Renal pelvis (tissue), 4 donors: Measurements from ENCODE around the gene PEPD. TPM values are rescaled to one million over a fixed set of nuclear protein-coding genes. Genes with fewer than 3 reads are reported as not detected.

Experiments
- DNase-seq: peaks from one replicate; pipeline ENCODE4 v3.0.0-alpha.2; 2013
- polyA plus RNA-seq, 3 donors: library from polyadenylated mRNA; unstranded; fragments of 120-200 nt; gene quantifications; one replicate each; pipeline ENCODE4 v1.2.1, GENCODE V29; 2013; ENCODE audit not compliant: insufficient read length in 3 of 3

Gene PEPD
- polyA plus RNA-seq, 3 donors: 105 to 120 (median 116) TPM

DNA sequence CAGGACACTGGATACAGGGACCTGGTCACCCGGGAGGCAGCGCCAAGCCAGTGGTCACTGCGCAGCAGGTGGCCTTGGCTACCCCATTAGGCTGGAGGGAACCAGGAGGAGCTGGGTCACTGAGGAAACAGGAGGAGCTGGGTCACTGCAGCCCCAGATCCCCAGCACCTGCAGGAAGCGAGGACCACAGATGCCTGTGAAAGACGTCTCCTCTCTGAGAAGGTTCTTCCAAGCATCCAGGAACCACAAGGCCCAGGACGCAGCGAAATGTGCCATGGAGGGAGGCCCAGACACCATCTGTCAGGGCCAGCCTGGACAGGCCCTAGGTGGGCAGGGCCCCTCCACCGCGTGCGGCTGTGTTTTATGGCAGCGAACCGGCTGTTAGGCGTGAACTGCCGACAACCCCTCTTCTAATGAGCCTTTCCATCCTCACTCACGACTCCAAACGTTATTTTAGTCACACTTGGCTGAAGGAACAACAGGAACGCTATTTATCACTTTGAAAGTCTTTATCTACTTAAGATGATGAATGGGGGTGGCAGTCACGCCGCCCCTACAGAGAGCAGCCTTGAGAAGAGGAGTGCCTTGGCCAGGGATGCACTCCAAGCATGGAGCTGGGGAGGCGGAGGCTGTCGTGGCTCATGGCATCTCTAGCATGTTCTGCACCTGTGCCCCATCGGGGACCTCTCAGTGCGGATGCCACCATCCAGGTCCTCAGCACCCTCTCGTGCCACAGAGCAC, 94.8 kb downstream of the PEPD start:
- DNase-seq: peak; percentile 66

DNA sequence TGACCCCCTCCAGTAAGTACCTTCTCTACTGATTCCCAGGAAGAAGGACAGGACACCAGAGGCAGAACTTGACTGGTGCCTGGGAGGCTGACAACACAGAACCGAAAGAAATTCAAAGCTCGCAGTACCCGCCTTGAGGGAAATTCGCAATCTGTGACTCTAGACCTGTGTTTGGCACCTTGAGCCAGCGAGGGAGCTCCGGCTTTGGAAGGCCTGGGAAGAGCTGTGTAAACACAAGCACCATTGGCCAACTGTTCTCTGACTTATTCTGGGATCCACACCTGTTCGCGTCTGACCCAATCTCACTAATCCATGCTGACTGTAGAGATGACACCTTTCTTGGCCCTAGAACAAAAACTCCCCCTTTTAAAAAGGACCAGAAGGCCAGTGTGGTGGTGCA, 97.4 kb downstream of the PEPD start:
- no peak for DNase-seq

DNA sequence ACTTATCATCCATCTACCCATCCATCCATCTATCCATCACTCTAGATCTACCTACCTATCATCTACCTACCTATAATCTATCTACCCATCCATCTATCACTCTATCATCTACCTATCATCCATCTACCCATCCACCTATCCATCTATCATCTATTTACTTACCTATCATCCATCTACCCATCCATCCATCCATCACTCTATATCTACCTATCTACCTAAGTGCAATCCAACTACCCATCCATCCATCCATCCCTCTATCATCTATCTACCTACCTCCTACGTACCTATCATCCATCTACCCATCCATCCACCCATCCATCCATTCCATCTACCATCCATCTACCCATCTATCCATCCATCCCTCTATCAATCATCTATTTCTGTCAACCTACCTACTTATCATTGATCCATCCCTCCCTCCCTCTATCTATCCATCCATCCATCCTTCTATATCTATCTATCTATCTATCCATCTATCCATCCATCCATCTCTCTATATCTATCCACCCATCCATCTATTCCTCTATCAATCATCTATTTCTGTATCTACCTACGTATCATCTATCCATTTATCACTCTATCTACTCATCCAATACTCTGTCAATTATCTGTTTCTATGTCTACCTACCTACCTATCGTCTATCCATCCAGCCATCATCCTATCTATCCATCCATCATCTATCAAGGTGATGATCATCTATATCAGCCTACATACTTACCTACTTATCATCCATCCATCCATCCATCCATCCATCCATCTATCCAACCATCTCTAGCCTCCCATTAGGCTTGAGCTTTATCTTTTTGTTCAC, 99.0 kb downstream of the PEPD start:
- DNase-seq: no peak

DNA sequence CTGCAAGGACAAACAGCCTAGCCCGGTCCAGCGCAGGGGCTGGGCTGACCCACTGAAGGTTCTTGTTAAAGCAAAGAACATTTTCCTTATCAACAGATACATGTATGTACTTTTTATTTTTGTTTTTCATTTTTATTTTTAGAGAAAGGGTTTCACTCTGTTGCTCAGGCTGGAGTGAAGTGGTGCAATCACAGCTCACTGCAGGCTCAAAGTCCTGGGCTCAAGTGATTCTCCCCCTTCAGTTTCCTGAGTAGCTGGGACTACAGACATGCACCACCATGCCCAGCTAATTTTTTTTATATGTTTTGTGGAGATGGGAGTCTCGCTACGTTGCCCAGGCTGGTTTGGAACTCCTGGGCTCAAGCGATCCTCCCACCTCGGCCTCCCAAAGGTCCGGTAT, 100.2 kb downstream of the PEPD start:
- DNase-seq: no peak

DNA sequence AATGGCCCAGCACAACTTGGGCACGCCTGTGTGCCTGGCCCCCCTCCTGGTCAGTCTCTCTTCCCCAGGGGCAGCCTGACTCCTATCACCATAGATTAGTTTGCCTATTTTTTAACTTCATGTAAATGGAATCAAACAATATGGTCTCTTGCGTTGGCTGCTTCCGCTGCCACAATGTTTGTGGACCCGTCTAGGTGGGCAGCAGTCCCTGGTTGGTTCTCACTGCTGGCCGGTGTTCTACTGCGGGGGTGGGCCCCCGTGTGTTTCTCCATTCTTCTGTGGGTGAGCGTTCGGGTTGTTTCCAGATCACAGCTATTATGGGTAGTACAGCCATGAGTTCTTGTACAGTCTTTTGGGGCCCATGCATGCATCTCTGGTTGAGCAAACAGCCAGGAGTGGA, 100.8 kb downstream of the PEPD start:
- no peak for DNase-seq

DNA sequence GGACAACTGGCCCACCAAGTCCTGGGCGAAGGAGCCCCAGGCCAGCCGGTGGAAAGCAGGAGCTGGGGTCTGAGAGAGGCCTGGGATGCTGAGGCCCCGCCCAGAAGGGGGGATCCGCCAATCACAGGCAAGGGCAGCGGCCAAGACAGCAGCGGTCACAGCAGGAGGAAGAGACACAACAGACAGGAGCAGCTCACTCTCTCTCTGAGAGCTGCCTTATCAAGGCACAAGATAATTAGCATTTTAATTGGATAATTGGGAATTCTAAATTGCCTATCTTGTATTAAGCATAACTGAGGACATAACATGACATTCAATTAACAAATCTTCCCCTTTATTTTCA, 101.8 kb downstream of the PEPD start:
- no peak for DNase-seq

DNA sequence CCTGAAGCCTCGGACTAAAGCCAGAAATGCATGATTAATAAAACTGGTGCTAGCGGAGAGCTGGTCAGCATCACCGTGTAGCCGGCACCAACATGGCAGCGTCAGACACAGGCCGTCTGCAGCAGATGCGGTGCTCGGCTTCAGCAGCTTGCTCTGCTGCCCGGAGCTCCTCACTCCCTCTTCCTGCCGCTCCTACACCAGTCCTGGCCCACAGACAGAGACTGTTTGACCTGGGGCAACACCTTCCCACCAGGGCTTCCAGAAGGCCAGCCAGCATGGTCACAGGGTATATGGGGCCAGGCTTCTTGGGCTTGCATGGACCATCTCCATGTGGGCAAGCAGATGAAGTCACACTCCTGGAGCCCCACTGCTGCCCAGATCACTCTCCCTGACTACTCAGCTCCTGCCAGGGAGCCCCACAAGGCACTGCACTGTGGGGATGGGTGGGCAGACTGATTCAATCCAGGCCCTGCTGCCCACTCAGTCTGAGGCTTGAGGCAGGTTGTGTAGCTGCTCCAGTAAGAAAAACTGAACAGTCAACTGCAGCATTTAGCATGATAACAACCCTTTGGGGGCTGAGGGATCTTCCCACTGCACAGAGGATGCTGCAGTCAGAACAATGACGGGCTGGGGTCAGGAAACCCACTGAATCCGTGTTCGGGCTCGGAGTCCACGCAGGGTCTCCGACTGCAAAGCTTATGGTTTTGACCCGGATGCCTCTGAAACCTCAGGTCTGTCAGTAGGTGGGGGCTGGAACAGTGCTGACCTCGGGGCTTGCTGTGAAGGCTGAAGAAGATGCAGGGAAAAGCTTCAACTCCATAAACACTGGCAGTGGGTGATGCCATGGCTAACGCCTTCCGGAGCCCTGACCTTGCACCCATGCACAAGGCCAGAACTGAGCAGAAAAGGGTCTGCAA, 102.5 kb downstream of the PEPD start:
- DNase-seq: no peak

DNA sequence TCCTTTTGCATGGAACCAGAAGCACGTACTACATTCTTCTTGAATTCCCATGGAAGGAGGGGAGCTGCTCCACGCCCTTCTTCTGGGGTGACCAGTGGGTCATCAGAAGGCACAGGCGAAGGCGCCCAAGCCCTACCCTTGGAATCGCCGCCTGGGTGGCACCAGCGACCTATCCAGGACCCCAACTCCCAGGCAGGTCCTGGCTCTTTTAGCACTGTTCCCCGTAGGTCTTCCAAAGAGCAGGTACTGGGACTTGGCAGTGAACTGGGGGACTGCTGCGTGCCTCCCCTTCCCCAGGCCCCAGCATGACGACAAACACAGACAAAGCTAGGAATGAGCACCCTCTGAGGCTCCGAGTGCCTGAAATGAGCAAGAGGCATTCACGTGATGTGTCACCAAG, 103.1 kb downstream of the PEPD start:
- DNase-seq: no peak

DNA sequence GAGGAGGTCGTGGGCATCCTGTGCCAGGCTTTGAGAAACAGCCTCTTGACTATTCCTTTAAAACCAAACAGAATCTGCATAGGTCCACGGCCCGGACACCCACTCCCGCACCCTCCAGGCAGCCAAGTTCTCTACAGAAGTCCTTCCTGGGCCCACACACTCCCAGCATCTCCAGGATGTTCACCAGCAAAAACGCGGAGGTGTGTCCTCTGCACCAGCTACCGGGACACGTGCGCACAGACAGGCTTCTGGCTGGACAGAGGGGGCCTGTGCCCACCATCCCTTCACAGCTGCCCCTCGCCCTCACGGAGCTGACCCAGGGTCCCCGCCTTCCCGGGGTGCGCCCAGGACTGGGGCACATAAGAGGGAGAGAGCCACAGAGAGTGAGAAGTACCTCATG, 103.8 kb downstream of the PEPD start:
- DNase-seq: no peak

DNA sequence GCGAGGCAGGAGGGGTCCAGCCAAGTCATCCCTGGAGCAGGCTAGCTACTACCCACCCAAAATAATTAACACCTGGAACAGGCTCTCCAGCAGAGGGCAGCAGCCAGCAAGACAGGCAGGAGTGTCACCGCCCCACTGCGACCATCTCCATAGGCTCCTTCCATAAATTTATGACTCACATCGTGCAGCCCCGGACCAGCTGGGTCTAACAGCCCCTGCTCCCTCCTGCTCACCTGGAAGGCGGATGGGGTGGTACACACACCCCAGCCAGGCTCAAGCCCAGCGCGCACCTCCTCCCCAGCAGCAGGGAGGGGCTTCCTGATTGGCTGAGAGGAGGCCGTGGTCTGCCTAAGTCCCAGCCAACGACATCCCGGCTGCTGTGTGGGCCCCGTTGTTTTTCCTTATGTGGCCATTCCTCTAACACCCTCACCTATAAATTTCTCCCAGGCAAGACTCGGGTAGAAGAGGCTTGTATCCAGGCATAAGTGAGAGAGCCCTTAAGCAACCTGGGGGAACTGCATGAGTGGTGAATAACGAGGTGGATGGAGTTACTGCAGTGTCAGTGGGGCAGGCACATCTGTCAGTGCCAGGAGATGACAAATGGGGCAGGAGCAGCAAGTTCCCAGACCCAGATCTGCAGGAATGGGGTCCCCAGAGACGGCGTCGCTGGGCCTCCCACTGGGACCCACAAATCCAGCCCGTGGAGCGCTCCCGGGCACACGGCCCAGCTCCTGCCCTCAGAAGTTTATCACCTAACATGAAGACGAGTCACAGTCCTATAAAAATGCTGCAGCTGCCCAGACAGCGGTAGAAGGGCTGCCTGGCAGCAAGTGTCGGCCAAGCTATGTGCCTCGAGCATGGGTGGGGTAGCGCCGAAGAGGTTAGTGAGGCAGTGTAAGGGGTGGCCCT, 105.0 kb downstream of the PEPD start:
- peak; percentile 61 for DNase-seq

DNA sequence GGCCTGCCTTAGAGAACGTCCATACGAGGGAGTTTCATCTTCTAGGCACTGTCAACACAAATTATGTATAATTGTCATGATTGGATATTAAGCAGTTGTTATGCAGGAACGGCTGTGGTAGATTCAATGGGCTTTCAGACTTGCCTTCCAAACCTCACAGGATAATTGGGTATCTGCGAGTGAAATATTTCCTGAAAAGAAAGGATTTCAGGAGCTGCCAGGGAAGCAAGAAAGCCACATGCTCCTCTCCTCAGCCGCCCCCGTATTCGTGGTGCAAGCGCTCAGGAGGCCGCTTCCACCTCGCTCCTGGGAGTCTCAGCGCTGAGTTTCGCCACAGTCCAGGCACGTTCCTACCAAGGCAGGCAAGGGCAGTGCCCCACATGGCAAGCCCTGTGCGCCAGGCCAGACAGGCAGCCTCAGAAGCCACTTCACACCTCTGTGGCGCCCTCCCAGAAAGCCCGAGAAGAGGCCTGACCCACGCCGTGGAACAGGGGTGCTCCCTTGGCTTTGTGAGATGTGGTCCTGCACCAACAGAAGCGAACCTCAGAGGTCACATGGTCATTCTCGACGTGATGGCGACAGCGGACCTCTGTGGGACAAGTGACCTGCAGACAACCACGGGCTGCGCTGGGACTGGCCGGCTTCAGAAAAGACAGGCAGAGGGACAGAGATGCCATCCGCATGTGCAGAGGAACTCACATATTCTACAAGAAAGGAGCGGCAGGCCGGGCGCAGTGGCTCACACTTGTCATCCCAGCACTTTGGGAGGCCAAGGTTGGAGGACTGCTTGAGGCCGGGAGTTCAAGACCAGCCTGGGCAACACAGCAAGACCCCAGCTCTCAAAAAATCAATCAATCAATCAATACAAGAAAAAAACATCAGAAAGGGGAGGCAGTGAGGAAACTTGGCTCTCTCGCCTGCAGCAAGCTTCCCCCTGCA, 106.7 kb downstream of the PEPD start:
- DNase-seq: no peak

DNA sequence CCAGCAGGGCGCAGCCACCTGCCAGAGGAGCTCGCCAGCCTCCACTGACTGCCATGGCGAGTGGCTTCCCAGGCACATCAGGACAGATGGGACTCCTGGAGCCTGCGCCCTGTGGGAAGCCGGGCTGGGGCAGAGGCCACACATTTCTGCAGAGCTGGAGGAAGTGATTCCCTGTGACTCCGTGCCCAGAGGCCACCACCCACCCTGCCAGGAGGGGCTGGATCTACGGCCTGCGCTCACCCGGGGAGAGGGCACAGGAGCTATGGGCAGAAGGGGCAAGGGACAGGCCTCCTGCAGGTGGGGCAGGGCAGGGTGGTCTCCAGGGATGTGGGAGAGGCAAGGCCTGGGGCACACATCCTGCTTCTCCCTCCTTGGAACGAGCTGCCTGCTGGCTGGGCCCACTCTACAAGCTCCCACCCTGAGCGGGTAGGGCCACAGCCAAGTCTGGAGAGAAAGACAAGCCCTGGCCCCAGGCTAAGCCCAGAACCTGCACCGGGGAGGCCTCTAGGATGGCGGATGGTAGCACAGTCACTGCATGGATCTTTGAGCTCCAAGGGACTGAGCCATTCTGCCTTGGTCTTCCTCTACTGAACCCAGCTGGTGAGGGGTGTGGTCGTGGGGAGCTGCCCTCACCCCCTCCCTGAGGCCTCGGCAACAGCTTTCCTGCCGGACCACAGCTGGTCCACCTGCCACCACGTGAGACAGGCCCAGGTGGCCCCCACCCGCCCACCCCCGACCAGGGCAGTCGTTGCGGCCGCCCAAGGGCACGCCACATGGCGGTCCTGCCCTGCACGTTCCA, 107.5 kb downstream of the PEPD start:
- DNase-seq: no peak

DNA sequence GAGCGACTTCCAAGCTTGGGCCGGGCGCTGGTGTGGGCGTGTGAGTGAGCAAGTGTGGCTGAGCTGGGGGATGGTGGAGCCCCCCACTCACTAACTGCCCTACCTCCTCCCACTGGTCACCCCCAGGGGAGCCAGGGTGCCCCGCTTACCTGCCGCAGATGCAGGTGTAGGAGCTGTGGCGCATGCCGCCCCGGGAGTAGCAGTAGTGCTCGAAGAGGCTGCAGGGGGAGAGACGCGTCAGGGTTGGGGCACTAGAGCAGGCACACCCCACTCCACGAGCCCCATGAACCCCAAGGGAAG, 108.2 kb downstream of the PEPD start:
- DNase-seq: no peak

DNA sequence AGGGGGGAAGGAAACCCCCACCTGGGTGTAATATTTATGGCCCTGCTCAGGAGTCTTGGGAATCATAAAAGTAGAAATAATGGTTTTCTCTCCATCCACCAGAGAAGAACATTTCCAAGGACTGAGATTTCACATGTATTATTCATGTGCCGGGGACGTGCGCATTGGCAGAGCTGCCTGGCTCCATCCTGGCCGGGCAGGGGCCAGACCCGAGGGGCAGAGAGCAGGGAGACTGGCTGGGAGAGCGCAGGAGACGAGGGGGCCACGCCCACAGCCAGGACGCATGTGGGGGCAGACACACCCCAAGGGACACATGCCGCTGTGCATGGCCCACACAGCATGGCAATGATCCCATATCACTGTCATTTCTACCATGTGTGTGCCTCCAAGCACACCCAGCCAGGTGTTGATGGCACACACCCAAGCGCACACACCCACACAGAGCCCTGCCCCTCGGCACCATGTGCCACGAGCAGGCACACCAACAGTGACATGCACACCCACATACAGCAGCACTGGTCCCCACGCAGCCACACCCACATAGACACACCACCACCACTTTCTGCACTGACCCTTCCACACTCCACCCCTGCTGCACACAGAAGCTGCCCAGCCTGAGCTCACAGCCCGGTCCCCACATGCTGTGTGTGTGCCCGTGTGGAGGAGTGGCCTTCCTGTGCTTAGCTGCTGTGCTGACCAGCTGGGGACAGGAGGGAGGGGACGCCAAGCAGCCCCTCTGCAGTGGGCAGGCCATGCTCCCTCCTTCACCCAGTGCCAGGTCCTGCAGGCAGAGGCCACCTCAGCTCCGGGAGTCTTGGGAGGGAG, 108.8 kb downstream of the PEPD start:
- no peak for DNase-seq

DNA sequence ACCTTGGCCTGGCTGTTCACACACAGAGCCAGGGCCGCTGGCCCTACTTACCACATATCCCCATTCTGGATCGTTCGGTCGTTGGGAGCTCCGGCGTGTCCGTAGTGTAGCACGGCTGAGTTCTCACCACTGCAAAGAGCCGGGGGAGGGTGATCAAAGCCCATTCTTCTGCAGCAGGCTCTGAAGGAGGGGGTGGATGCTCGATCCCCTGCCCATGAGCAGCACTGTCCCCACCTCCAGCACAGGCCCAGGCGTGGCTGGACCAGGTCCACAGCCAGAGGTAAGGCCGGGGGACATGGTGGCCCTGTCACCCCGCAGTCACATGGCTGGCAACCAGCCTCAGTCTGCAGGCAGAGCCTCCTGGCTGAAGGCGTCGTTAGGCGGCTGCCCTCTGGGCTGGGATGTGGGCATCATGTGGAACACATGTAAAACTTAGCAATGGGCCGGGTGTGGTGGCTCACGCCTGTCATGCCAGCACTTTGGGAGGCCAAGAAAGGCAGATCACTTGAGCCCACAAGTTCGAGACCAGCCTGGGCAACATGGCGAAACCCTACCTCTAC, 109.9 kb downstream of the PEPD start:
- no peak for DNase-seq

DNA sequence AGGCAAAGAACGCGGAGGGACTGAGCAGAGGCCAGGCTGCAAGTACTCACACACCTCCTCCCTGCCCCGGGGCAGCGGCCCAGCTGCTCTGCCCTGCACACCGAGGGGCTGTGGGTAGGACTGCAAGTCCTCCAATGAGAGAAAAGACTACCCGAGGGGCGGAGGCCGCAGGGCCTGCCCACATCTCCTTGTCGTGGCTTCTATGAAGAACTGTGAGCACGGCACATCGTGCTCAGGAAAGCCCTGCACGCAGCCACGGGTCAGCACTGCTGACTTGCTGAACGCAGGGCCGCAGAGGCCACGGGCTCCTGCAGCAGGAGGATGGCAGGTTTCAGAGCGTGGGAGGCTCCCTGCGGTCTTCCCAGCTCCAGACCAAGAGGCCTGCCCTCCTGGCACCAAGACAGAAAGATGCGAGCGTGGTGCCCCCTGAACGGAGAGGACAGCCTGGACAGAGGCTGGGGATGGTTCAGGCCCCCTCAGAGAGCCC, 110.6 kb downstream of the PEPD start:
- no peak for DNase-seq

DNA sequence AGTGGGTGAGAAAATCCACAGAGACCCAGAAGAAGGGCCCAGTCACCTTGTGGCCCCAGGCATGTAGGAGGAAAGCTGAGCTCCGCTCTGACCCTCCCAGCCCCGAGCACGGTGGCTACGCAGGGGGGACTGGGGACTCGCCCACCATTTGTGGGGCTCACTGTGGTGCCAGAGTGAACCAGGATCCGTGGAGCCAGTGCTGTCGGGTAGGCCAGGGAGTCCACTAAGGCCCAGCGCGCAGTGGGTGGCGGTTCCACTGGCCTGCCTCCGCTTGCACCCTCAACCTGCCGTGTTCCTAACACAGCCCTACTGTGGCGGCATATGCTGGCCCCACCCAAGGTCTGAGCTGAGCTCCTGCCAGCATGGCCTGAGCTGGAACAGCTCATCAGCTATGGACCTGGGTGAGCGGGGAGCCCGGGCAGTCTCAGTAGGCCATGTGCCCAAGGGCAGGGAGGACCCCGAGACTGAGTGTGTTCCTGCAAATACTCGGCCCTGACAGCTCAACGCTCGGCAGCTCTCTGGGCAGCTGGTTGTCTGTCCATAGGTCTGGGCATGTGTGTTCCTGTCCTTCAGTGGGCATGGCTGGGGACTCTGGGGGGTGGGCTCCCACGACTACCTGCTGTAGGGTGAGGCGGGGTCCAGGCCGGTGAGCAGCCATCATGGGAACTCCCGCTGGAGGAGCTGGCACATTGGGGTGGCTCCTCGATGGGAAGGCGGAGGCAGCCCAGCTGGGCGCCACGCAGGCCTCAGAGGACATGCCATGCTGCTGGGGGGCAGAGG, 111.5 kb downstream of the PEPD start:
- no peak for DNase-seq
